Measurements from ENCODE around the gene GCKR.

- TF ChIP-seq POLR2A (IDR thresholded peaks at IDR 0.05) = no peak
- no peak for TF ChIP-seq CTCF (IDR thresholded peaks at IDR 0.05)
Observed at GRCh38 chr2:27453968-27454367, 42.7 kb upstream of the GCKR start.

Data from upper lobe of left lung (tissue), 4 donors.